SK-N-MC (cell line): ENCODE data around the gene ESRRB.
"Not testable (repeated sequence)": the region's sequence is repeated elsewhere in the genome, so short reads cannot be mapped to it uniquely, and the experiment has no call there.

ENCODE experiments used
- EZH2 ChIP-seq: fragments of 200-600 bp; sonication (generic); IDR thresholded peaks from one replicate; pipeline ENCODE4 v1.6.1; 2017; ENCODE audit warnings: antibody characterized with exemption
- FOXP2 ChIP-seq: optimal IDR thresholded peaks from 2 replicates; pipeline ENCODE3; 2011; ENCODE audit warnings: mild to moderate bottlenecking, moderate library complexity; ENCODE audit not compliant: insufficient read depth; ENCODE audit errors: extremely low read length, control extremely low read depth
- POLR2AphosphoS5 ChIP-seq: IDR thresholded peaks from 2 replicates; pipeline ENCODE4 v1.6.1; 2012; ENCODE audit warnings: mild to moderate bottlenecking, low read depth, low read length, borderline replicate concordance

DNA sequence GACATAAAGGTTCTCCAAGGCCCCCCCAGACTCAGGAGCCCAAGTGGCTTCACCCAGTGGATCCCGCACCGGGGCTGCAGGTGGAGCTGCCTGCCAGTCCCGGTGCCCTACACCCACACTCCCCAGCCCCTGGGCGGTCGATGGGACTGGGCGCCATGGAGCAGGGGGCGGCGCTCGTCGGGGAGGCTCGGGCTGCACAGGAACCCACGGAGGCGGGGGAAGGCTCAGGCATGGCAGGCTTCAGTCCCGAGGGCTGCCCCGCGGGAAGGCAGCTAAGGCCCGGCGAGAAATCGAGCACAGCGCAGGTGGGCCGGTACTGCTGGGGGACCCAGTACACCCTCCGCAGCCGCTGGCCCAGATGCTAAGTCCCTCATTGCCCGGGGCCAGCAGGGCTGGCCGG, 160.7 kb downstream of the ESRRB start:
- not testable (repeated sequence) for TF ChIP-seq EZH2, POLR2AphosphoS5, FOXP2
